ENCODE results near the gene ZNF804A.

The ZNF804A gene

GRCh38 chr2:184923751-184924150 lies 325.4 kb downstream of the ZNF804A start:
- H2AK5ac ChIP-seq (ENCODE audit: low read length, severe bottlenecking), result no peak overlapping the region
- no peaks in the 10 kb centered on the region for H3K36me3 ChIP-seq (ENCODE audit: control insufficient read depth in 1 of 2, insufficient read depth in 2 of 2, low read depth in 1 of 2, low read length in 2 of 2)
- no peak overlapping the region for H3K14ac ChIP-seq (ENCODE audit: low read length in 2 of 2)
- H4K91ac ChIP-seq (ENCODE audit: low read length), result no peak overlapping the region
- no peaks in the 10 kb centered on the region for H3K27me3 ChIP-seq (ENCODE audit: control insufficient read depth in 1 of 2, insufficient read depth in 1 of 2, low read length in 2 of 2)
- H3K18ac ChIP-seq (ENCODE audit: low read depth in 1 of 2, low read length in 2 of 2), result no peak overlapping the region
- H3K4me1 ChIP-seq (ENCODE audit: control insufficient read depth, insufficient read depth, low read depth, low read length), result no peaks in the 10 kb centered on the region
- peaks cover 25% of the 10 kb centered on the region for H3K9me3 ChIP-seq (ENCODE audit: control insufficient read depth, low read length)
- peak; percentile 10 for DNase-seq
- no peak overlapping the region for H3K4me3 ChIP-seq (ENCODE audit: insufficient read depth in 1 of 2, low read depth in 1 of 2, low read length in 2 of 2)
- 70% methylated on average over 1 of the region's 1 CpG for WGBS
- H2BK120ac ChIP-seq (ENCODE audit: low read depth, low read length), result no peak overlapping the region
- no peaks in the 10 kb centered on the region for H3K79me1 ChIP-seq (replicated peaks; ENCODE audit: low read length, poor library complexity, severe bottlenecking)
- H2BK12ac ChIP-seq (ENCODE audit: low read length in 2 of 2), result no peak overlapping the region
- no peak overlapping the region for H2BK5ac ChIP-seq (ENCODE audit: low read depth, low read length, poor library complexity, severe bottlenecking)
- H2AFZ ChIP-seq (ENCODE audit: low read depth, low read length), result no peak overlapping the region
- no peak overlapping the region for H3K4me2 ChIP-seq (ENCODE audit: low read length, poor library complexity, severe bottlenecking)
- no peak overlapping the region for H3K23ac ChIP-seq (ENCODE audit: low read length in 2 of 2)
- no peak overlapping the region for H3K27ac ChIP-seq (ENCODE audit: low read length, poor library complexity, severe bottlenecking)
- no peak overlapping the region for H2BK15ac ChIP-seq (ENCODE audit: low read depth, poor library complexity, severe bottlenecking)
- H3K4ac ChIP-seq (ENCODE audit: low read depth in 1 of 2, low read length in 2 of 2), result no peak overlapping the region
- H3K9ac ChIP-seq (ENCODE audit: low read length), result no peak overlapping the region
- H4K8ac ChIP-seq (ENCODE audit: low read length), result no peak overlapping the region

GRCh38 chr2:184927040-184927439 lies 328.7 kb downstream of the ZNF804A start:
- no peak overlapping the region for H2BK12ac ChIP-seq (ENCODE audit: low read length in 2 of 2)
- H3K27ac ChIP-seq (ENCODE audit: low read length, poor library complexity, severe bottlenecking), result no peak overlapping the region
- H3K4me2 ChIP-seq (ENCODE audit: low read length, poor library complexity, severe bottlenecking), result no peak overlapping the region
- no peaks in the 10 kb centered on the region for H3K36me3 ChIP-seq (ENCODE audit: control insufficient read depth in 1 of 2, insufficient read depth in 2 of 2, low read depth in 1 of 2, low read length in 2 of 2)
- H2AFZ ChIP-seq (ENCODE audit: low read depth, low read length), result no peak overlapping the region
- H3K4me1 ChIP-seq (ENCODE audit: control insufficient read depth, insufficient read depth, low read depth, low read length), result no peaks in the 10 kb centered on the region
- no peak overlapping the region for H2BK15ac ChIP-seq (ENCODE audit: low read depth, poor library complexity, severe bottlenecking)
- H3K9ac ChIP-seq (ENCODE audit: low read length), result no peak overlapping the region
- DNase-seq, result no peak
- H2AK5ac ChIP-seq (ENCODE audit: low read length, severe bottlenecking), result no peak overlapping the region
- H3K18ac ChIP-seq (ENCODE audit: low read depth in 1 of 2, low read length in 2 of 2), result no peak overlapping the region
- H4K8ac ChIP-seq (ENCODE audit: low read length), result no peak overlapping the region
- no peak overlapping the region for H2BK5ac ChIP-seq (ENCODE audit: low read depth, low read length, poor library complexity, severe bottlenecking)
- H3K4me3 ChIP-seq (ENCODE audit: insufficient read depth in 1 of 2, low read depth in 1 of 2, low read length in 2 of 2), result no peak overlapping the region
- no peaks in the 10 kb centered on the region for H3K27me3 ChIP-seq (ENCODE audit: control insufficient read depth in 1 of 2, insufficient read depth in 1 of 2, low read length in 2 of 2)
- H4K91ac ChIP-seq (ENCODE audit: low read length), result no peak overlapping the region
- H3K4ac ChIP-seq (ENCODE audit: low read depth in 1 of 2, low read length in 2 of 2), result no peak overlapping the region
- no peak overlapping the region for H2BK120ac ChIP-seq (ENCODE audit: low read depth, low read length)
- no peak overlapping the region for H3K23ac ChIP-seq (ENCODE audit: low read length in 2 of 2)
- H3K9me3 ChIP-seq (ENCODE audit: control insufficient read depth, low read length), result peaks cover 31% of the 10 kb centered on the region
- 92% methylated on average over 2 of the region's 2 CpGs for WGBS
- H3K79me1 ChIP-seq (replicated peaks; ENCODE audit: low read length, poor library complexity, severe bottlenecking), result no peaks in the 10 kb centered on the region
- no peak overlapping the region for H3K14ac ChIP-seq (ENCODE audit: low read length in 2 of 2)

GRCh38 chr2:184936761-184937160 lies 338.4 kb downstream of the ZNF804A start:
- Histone ChIP-seq H2BK15ac (ENCODE audit: low read depth, poor library complexity, severe bottlenecking) (no peak overlapping the region), H3K4ac (ENCODE audit: low read depth in 1 of 2, low read length in 2 of 2) (no peak overlapping the region), H2AFZ (ENCODE audit: low read depth, low read length) (no peak overlapping the region), H3K79me1 (replicated peaks; ENCODE audit: low read length, poor library complexity, severe bottlenecking) (no peaks in the 10 kb centered on the region), H3K4me3 (ENCODE audit: insufficient read depth in 1 of 2, low read depth in 1 of 2, low read length in 2 of 2) (no peak overlapping the region), H2BK5ac (ENCODE audit: low read depth, low read length, poor library complexity, severe bottlenecking) (no peak overlapping the region), H4K8ac (ENCODE audit: low read length) (no peak overlapping the region), H3K14ac (ENCODE audit: low read length in 2 of 2) (no peak overlapping the region), H3K27me3 (ENCODE audit: control insufficient read depth in 1 of 2, insufficient read depth in 1 of 2, low read length in 2 of 2) (no peaks in the 10 kb centered on the region), H3K27ac (ENCODE audit: low read length, poor library complexity, severe bottlenecking) (no peak overlapping the region), H3K9me3 (ENCODE audit: control insufficient read depth, low read length) (peaks cover 8% of the 10 kb centered on the region), H3K18ac (ENCODE audit: low read depth in 1 of 2, low read length in 2 of 2) (no peak overlapping the region), H3K4me1 (ENCODE audit: control insufficient read depth, insufficient read depth, low read depth, low read length) (peaks cover 2% of the 10 kb centered on the region), H4K91ac (ENCODE audit: low read length) (no peak overlapping the region), H3K9ac (ENCODE audit: low read length) (no peak overlapping the region), H3K4me2 (ENCODE audit: low read length, poor library complexity, severe bottlenecking) (no peak overlapping the region), H2BK12ac (ENCODE audit: low read length in 2 of 2) (no peak overlapping the region), H2BK120ac (ENCODE audit: low read depth, low read length) (no peak overlapping the region), H2AK5ac (ENCODE audit: low read length, severe bottlenecking) (no peak overlapping the region), H3K23ac (ENCODE audit: low read length in 2 of 2) (no peak overlapping the region), H3K36me3 (ENCODE audit: control insufficient read depth in 1 of 2, insufficient read depth in 2 of 2, low read depth in 1 of 2, low read length in 2 of 2) (no peaks in the 10 kb centered on the region)
- no peak for DNase-seq

- Histone ChIP-seq H2BK12ac (ENCODE audit: low read length in 2 of 2) (no peak overlapping the region), H3K4ac (ENCODE audit: low read depth in 1 of 2, low read length in 2 of 2) (no peak overlapping the region), H3K79me1 (replicated peaks; ENCODE audit: low read length, poor library complexity, severe bottlenecking) (no peaks in the 10 kb centered on the region), H3K27me3 (ENCODE audit: control insufficient read depth in 1 of 2, insufficient read depth in 1 of 2, low read length in 2 of 2) (no peaks in the 10 kb centered on the region), H2BK120ac (ENCODE audit: low read depth, low read length) (no peak overlapping the region), H4K8ac (ENCODE audit: low read length) (no peak overlapping the region), H3K9me3 (ENCODE audit: control insufficient read depth, low read length) (peaks cover 3% of the 10 kb centered on the region), H3K23ac (ENCODE audit: low read length in 2 of 2) (no peak overlapping the region), H3K14ac (ENCODE audit: low read length in 2 of 2) (no peak overlapping the region), H2BK15ac (ENCODE audit: low read depth, poor library complexity, severe bottlenecking) (no peak overlapping the region), H3K9ac (ENCODE audit: low read length) (no peak overlapping the region), H3K4me1 (ENCODE audit: control insufficient read depth, insufficient read depth, low read depth, low read length) (peaks cover 2% of the 10 kb centered on the region), H2AK5ac (ENCODE audit: low read length, severe bottlenecking) (no peak overlapping the region), H3K36me3 (ENCODE audit: control insufficient read depth in 1 of 2, insufficient read depth in 2 of 2, low read depth in 1 of 2, low read length in 2 of 2) (no peaks in the 10 kb centered on the region), H2BK5ac (ENCODE audit: low read depth, low read length, poor library complexity, severe bottlenecking) (no peak overlapping the region), H4K91ac (ENCODE audit: low read length) (no peak overlapping the region), H3K18ac (ENCODE audit: low read depth in 1 of 2, low read length in 2 of 2) (no peak overlapping the region), H2AFZ (ENCODE audit: low read depth, low read length) (no peak overlapping the region), H3K4me3 (ENCODE audit: insufficient read depth in 1 of 2, low read depth in 1 of 2, low read length in 2 of 2) (no peak overlapping the region), H3K4me2 (ENCODE audit: low read length, poor library complexity, severe bottlenecking) (no peak overlapping the region), H3K27ac (ENCODE audit: low read length, poor library complexity, severe bottlenecking) (no peak overlapping the region)
- DNase-seq, result no peak
- 87% methylated on average over 5 of the region's 5 CpGs for whole genome bisulfite sequencing
Measured at GRCh38 chr2:184938221-184938985, 340.1 kb downstream of the ZNF804A start.

All from mesenchymal stem cell (in vitro differentiated cells and primary cell).